SH-SY5Y (cell line): Measurements from ENCODE around the gene CRHR2.

Experiments used
- GATA2 ChIP-seq: IDR thresholded peaks from 2 replicates; pipeline ENCODE4 v1.6.1; 2011; ENCODE audit warnings: mild to moderate bottlenecking, low read depth, low read length
- GATA3 ChIP-seq: IDR thresholded peaks from 2 replicates; pipeline ENCODE4 v1.6.1; 2011; ENCODE audit warnings: low read depth, mild to moderate bottlenecking, low read length, moderate library complexity

DNA sequence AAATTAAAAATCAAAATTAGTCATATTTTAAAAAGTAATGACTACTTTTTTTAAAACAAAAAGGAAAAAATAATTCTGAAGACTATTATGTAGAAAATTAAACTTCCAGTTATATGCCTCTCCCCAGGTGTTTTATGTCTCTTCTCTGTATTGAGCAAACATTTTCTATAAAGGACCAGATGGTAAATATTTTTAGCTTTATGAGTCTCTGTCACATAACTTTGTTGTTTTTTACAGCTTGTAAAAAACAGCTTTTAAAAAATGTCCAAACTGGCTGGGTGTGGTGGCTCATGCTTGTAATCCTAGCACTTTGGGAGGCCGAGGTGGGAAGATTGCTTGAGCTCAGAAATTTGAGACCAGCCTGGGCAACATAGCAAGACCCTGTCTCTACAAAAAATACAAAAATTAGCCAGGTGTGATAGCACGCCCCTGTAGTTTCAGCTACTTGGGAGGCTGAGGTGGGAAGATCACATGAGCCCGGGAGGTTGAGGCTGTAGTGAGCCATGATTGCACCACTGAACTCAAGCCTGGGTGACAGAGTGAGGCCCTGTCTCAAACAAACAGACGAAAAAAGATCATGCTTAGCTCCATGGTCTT is 64.1 kb downstream of the CRHR2 start:
- TF ChIP-seq GATA2: no peak
- no peak for TF ChIP-seq GATA3
